Measurements from ENCODE around the gene GABRA5. TPM values are rescaled to one million over a fixed set of nuclear protein-coding genes. Genes with fewer than 3 reads are reported as not detected.
"Not testable (repeated sequence)": the region's sequence is repeated elsewhere in the genome, so short reads cannot be mapped to it uniquely, and the experiment has no call there.

GABRA5 gene
- 0.59 and 0.97 TPM in 2 replicates for total RNA-seq (2014; rRNA removed; shearing (Covaris generic))
- 0.58 TPM in 1 of 2 replicates, not detected in the other for polyA plus RNA-seq (2015; cell fraction: cytosol; rRNA removed)
- not detected in 2 replicates for polyA plus RNA-seq (2015; cell fraction: nucleus; rRNA removed)

GRCh38 chr15:26866298-26867199 is at the start of gene GABRA5:
Gene GABRA5 (plus strand): TSS chr15:26867062. CDS start chr15:26869249, 2,187 bp downstream.
- peak; percentile 5 for DNase-seq (ENCODE audit: low read depth)

DNA sequence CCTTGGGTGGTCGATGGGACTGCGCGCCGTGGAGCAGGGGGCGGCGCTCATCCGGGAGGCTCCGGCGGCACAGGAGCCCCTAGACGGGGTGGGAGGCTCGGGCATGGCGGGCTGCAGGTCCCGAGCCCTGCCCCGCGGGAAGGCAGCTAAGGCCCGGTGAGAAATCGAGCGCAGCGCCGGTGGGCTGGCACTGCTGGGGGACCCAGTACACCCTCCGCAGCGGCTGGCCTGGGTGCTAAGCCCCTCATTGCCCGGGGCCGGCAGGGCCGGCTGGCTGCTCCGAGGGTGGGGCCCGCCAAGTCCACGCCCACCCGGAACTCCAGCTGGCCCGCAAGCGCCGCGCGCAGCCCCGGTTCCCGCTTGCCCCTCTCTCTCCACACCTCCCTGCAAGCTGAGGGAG is 35.7 kb upstream of the GABRA5 start:
- not testable (repeated sequence) for DNase-seq (ENCODE audit: low read depth)

DNA sequence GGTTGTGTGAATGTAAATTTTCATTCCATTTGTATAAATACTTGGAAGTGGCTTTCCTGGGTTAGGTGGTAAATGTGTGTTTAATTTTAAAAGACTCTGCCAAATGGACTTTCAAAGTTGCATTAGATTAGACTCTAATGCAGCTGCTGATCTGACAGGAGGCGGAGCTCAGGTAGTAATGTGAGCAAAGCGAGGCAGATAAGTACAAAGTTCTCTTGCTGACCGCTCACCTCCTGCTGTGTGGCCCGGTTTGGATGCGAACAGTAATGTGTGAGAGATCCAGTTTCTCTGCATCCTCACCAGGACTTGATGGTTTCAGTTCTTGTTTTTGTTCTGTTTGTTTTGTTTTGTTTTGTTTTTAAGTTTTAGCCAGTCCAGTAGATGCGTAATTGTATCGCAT is 34.9 kb upstream of the GABRA5 start:
- no peak for DNase-seq (ENCODE audit: low read depth)

DNA sequence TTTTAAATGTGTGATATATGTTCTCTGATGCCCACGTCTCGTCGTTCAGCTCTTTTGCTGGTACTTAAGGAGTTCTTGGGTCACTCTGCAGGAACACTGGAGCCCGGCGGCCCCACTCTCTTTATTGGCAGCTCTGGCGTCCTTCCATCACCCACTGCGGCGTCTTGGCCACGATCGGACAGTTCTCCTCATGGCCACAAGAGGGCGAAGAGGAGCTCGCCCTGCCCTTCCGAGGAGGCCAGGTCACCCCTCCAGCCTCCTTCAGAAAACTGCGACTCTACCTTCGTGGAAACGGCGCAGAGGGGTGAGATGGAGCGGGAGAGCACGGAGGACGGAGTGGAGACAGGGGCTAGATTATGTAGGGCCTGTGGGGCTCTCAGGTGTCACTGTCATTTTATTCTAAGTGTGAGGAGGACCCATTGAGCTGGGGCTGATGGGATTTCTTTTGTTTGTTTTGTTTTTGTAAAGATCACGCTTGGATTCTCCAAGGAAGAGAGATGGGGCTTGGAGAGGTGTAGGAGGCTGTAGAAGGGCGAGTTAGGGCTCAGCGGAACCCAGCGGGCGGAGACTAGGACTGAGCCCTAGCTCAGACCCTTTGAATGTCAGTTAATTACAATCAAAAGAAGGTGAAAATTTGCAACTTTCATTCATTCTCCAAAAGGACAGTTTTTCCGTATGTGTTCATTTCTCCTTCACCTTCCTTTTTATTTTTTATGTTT is 28.0 kb upstream of the GABRA5 start:
- DNase-seq (ENCODE audit: low read depth), result peak; percentile 38

- no peak for DNase-seq (ENCODE audit: low read depth)
These were observed 25.3 kb upstream of the GABRA5 start for GRCh38 chr15:26841514-26841913.

DNA sequence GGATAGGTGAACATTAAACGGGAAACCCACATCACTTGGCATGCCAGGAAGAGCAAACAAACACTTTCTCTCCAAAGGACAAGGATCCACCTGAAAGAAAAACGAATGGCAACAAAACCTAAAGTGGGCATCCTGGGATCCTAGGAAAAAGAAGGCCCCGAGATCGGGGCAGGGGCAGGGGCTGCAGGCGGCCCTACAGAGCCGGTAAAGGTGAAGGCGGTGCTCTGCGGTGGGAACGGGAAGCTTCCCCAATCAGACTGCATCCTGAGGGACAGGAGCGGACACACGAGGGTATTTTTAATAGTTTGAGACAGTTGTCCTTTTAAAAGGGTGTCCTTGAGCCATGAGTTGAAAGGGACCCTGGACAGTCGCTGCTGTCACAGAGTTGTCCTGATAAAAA is 24.9 kb upstream of the GABRA5 start:
- DNase-seq (ENCODE audit: low read depth), result no peak

DNA sequence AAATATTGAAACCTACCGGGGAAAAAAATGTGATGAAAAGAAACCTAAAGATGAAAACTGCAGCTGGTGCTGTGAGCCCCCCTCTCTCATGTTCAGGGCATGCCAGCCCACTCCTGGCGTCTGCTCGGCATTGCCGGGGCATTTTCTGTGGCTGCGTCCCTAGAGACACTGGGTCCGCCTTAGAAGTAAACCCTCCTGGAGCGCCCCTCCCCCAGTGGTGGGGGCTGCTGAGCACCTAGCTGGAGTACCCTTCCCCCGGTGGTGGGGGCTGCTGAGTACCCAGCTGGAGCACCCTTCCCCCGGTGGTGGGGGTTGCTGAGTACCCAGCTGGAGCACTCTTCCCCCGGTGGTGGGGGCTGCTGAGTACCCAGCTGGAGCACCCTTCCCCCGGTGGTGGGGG is 24.5 kb upstream of the GABRA5 start:
- DNase-seq (ENCODE audit: low read depth), result no peak

DNA sequence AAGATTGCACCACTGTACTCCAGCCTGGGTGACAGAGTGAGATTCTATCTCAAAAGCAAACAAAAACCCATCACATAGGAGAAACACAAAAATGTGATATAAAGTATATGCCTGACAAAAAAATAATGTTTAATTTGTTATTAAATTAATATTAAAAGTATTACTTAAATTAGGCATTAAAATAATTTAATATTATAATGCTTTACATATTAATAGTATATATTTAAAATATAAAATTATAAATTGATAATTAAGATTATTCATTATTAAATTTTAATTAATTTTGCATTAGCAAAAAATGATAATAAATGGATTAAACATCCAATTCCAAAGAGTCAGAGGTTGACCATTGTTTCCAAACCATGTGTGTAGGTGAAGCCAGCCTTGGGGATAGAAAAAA is 22.0 kb upstream of the GABRA5 start:
- DNase-seq (ENCODE audit: low read depth), result no peak

- peak; percentile 52 for DNase-seq (ENCODE audit: low read depth)
These were observed 18.4 kb upstream of the GABRA5 start for GRCh38 chr15:26848498-26848897.

DNA sequence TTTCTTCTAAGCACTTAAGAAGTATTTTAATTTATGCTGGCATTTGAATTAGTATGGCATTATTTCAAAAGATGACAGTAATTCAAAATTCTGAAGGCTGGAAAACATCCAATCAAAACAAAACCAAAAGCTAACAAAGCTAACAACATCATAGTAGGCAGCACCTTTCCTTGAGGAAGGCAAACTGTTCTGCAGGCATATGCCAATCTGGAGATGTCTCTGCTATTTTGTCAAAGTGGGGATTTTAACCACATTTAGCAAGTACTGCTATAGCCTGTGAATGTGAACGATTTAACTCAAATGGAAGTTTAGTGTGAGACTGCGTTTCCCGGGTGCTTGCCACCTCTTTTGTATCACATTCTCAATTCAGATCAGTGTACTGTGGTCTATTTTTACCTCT is 16.7 kb upstream of the GABRA5 start:
- no peak for DNase-seq (ENCODE audit: low read depth)

GRCh38 chr15:26852980-26853379 is 13.9 kb upstream of the GABRA5 start:
- no peak for DNase-seq (ENCODE audit: low read depth)

GRCh38 chr15:26854435-26854834 is 12.4 kb upstream of the GABRA5 start:
- DNase-seq (ENCODE audit: low read depth), result no peak

DNA sequence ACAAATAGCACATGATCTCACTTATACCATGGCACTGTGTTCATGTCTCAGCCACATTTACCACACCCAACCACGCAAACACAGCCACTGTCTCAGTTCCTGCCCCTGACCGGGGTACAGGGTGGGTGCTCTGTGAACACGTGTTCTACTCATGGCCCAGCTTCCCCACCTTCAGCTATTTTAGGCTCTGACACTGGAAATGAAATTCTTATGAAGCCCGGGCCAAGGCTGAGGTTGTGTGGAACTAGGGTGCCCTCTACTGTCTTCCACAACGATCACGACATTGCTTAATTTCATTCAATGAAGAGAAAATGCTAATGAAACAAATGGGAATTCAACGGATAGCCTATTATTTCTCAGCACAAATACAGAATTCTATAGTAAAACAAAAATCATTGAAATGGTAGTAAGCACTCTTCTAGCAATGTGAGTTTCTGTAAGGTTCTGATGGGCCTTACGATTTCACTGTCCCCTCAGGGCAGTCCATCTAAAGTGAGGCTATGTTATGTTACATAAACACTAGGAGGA is 2.1 kb upstream of the GABRA5 start:
- DNase-seq (ENCODE audit: low read depth), result peak; percentile 21

- DNase-seq (ENCODE audit: low read depth), result no peak
These were observed 542 bp downstream of the GABRA5 start for GRCh38 chr15:26867200-26868007.

GRCh38 chr15:26868029-26868685 is 1.3 kb downstream of the GABRA5 start:
- no peak for DNase-seq (ENCODE audit: low read depth)

DNA sequence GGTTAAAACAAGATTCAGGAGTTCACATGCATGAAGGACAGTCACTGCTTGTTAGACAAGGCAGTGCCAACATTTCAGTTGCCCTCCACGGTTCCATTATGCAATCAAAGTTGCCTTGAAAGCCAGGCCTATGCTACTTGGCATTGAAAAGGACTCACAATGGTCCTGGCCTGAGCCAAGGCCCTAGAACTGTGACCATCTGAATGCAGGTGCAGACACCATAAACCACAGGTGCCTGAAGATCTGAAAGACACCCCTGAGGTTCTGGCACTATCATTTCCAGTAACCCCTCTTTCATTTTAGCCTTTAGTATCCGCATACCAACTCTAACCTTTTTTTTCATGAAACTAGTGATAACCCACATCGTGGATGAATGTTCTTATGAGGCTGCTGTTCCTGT is 2.8 kb downstream of the GABRA5 start:
- DNase-seq (ENCODE audit: low read depth), result no peak

DNA sequence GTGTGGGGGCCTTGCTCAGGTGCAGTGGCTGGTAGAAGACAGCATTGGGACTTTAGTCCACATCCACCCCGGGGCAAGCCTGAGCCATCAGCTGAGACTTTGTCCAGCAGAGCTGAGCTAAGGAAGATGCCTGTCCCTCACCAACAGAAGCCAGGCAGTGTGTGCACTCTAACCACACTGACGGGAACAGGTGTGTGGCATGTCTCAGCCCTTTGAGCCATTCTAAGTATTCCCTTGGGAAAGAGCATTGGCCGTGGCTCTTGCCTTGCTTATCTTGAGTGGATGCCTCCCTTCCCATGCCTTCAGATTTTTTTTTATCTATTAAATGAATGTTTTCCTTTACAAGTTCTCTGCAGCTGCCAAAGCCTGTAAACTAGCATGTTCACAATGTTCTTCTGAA is 3.5 kb downstream of the GABRA5 start:
- DNase-seq (ENCODE audit: low read depth), result no peak

DNA sequence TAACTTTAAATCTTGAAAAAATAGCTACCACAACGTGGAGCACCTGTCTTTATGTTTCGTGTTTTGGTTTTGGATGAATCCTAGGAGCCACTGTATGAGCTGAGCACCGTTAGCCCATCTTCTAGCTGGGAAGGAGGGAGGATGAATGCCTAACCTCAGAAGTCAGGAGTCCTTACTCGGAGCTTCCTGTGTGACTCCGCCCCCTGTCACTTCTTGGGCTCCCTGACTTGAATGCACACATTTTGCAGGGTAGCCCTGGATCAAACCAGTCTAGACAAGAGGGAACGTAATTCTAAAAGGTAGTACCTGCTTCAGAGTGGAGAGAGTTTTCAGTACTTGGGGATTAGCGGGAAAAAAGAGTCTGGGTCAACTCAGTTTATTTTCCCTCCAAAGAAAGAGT is 5.3 kb downstream of the GABRA5 start:
- DNase-seq (ENCODE audit: low read depth), result no peak

- DNase-seq (ENCODE audit: low read depth), result peak; percentile 14
These were observed 7.0 kb downstream of the GABRA5 start for GRCh38 chr15:26873846-26874245.

- DNase-seq (ENCODE audit: low read depth), result no peak
These were observed 8.1 kb downstream of the GABRA5 start for GRCh38 chr15:26874774-26875475.

All from HT1080 (cell line).